Bronchial epithelial cell (primary cell): Measurements from ENCODE around the gene KDM4C. TPM values are rescaled to one million over a fixed set of nuclear protein-coding genes. Genes with fewer than 3 reads are reported as not detected.
A peak's percentile ranks its signal among the peaks of the same experiment; 100 is the strongest.
"Not testable (repeated sequence)": the region's sequence is repeated elsewhere in the genome, so short reads cannot be mapped to it uniquely, and the experiment has no call there.

ENCODE experiments used
- DNase-seq: peaks from one replicate; pipeline ENCODE4 v3.0.0-alpha.2; 2010; ENCODE audit warnings: low read depth
- FAIRE-seq: peaks from 2 replicates; lab custom pipeline; 2011; peaks lifted over from hg19 to GRCh38; lab: Jason Lieb, UNC
- H3K27me3 ChIP-seq: 2 replicates; pipeline ENCODE4 v1.5.1; 2011; ENCODE audit warnings: low read length; ENCODE audit not compliant: control insufficient read depth, insufficient read depth
- H3K36me3 ChIP-seq: 2 replicates; pipeline ENCODE4 v1.5.1; 2011; ENCODE audit warnings: low read length; ENCODE audit not compliant: control insufficient read depth, insufficient read depth
- H3K4me3 ChIP-seq: 2 replicates; pipeline ENCODE4 v1.5.1; 2011; ENCODE audit warnings: mild to moderate bottlenecking, low read depth, low read length, control low read depth
- CTCF ChIP-seq: IDR thresholded peaks from 2 replicates; pipeline ENCODE4 v1.5.1; 2011; ENCODE audit warnings: mild to moderate bottlenecking, moderate library complexity, low read length, control low read depth, inconsistent platforms; ENCODE audit not compliant: insufficient read depth, severe bottlenecking
- total RNA-seq: library from RNA; depleted of rRNA; stranded (reverse); fragments of >200 nt; gene quantifications from 2 replicates; pipeline ENCODE4 v1.2.1, GENCODE V29; 2014

Gene KDM4C
- total RNA-seq: 36.6 and 44.0 TPM in 2 replicates

- no peak for FAIRE-seq
- TF ChIP-seq CTCF: no peak
- Histone ChIP-seq H3K4me3 (peak within 1 kb of the TSS; percentile 54), H3K27me3 (no peaks in the 10 kb centered on the region), H3K36me3 (no peaks in the 10 kb centered on the region)
- peak; percentile 84 for DNase-seq
These were observed at the start of gene KDM4C for GRCh38 chr9:6757456-6758247. KDM4C (plus strand) TSS chr9:6757973; CDS start chr9:6792989, 35,016 bp downstream.

- FAIRE-seq: no peak
These were observed 49.0 kb upstream of the KDM4C start for GRCh38 chr9:6708732-6709131.

GRCh38 chr9:6711403-6711802, 46.4 kb upstream of the KDM4C start:
- no peak for TF ChIP-seq CTCF
- FAIRE-seq: no peak
- peak; percentile 13 for DNase-seq
- Histone ChIP-seq H3K4me3 (no peak overlapping the region), H3K27me3 (no peaks in the 10 kb centered on the region), H3K36me3 (no peaks in the 10 kb centered on the region)

More at GRCh38 chr9:6708732-6709131, 49.0 kb upstream of the KDM4C start:
- TF ChIP-seq CTCF: no peak
- no peak for DNase-seq
- Histone ChIP-seq H3K4me3 (no peak overlapping the region), H3K27me3 (no peaks in the 10 kb centered on the region), H3K36me3 (no peaks in the 10 kb centered on the region)

GRCh38 chr9:6712041-6712440, 45.7 kb upstream of the KDM4C start:
- Histone ChIP-seq H3K36me3 (no peaks in the 10 kb centered on the region), H3K27me3 (no peaks in the 10 kb centered on the region), H3K4me3 (no peak overlapping the region)
- DNase-seq: no peak
- no peak for FAIRE-seq
- TF ChIP-seq CTCF: no peak

GRCh38 chr9:6714176-6714575, 43.6 kb upstream of the KDM4C start:
- no peak overlapping the region for H3K4me3 ChIP-seq
- no peaks in the 10 kb centered on the region for H3K27me3 ChIP-seq
- no peak for TF ChIP-seq CTCF
- DNase-seq (peak; percentile 16), FAIRE-seq (no peak)
- H3K36me3 ChIP-seq: no peaks in the 10 kb centered on the region

GRCh38 chr9:6715153-6715754, 42.5 kb upstream of the KDM4C start:
- DNase-seq, H3K36me3 ChIP-seq, H3K4me3 ChIP-seq, H3K27me3 ChIP-seq, FAIRE-seq: not testable (repeated sequence)
